ENCODE results near the gene VWA2. TPM values are rescaled to one million over a fixed set of nuclear protein-coding genes. Genes with fewer than 3 reads are reported as not detected.

VWA2 gene
- total and polyA plus RNA-seq, 10 of the 15 experiments (the other 5 are each of a cell fraction or from before 2014, with no cell fraction given), result 0.03 TPM; not detected in 9

DNA sequence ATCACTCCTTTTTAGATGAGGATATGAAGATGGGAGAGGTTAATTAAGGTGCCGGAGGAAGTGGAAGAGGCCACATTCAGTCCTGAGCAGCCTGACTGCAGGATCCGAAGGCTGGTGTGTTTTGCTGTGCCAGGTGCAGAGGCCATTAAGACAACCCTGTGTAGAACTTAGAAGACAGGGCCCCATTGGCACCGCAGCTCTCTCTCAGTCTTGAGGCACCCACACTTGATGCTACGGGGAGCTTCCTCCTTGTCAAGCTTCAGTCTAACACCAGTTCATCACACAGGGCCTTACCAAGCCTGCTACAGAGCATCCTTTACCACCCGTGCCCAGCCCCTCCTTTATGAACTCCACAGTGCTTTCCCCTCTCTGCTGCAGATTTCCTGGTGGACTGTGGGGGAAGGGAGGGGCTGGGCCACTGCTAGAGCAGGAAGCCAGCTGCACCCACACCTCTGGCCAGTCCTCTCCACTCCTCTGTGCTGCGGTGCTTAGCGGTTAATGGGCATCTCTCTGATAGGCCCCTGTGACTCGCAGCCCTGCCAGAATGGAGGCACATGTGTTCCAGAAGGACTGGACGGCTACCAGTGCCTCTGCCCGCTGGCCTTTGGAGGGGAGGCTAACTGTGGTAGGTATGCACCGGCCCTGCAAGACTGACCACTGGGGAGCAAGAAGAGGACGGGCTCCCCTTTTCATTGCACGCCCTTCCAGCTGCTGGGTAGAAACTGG, 45.5 kb downstream of the VWA2 start:
- FAIRE-seq, result no peak
- SMC1A ChIA-PET (ENCODE audit: uncharacterized antibody, unreplicated experiment), result no interaction called here
- ATAC-seq, result no peak
- no peak overlapping the region for H3K27ac ChIP-seq (ENCODE audit: control insufficient read depth, insufficient read depth)
- TF ChIP-seq ELK1 (IDR thresholded peaks at IDR 0.05; ENCODE audit: low read depth, low read length) (no peak), PAX8 (IDR thresholded peaks at IDR 0.05) (no peak), CTCF (IDR thresholded peaks at IDR 0.05 in 2 of 3, conservative IDR thresholded peaks at IDR 0.05 in 1 of 3; ENCODE audit: control insufficient read depth in 2 of 3, extremely low read depth in 1 of 3, insufficient read depth in 1 of 3, low read depth in 3 of 3, low read length in 3 of 3) (no peak), E2F4 (IDR thresholded peaks at IDR 0.05; ENCODE audit: low read depth, low read length) (no peak), SUPT20H (IDR thresholded peaks at IDR 0.05; ENCODE audit: borderline replicate concordance, control insufficient read depth, low read depth, low read length) (no peak), ZBED1 (IDR thresholded peaks at IDR 0.05; ENCODE audit: borderline replicate concordance) (no peak), SREBF1 (IDR thresholded peaks at IDR 0.05; ENCODE audit: low read length) (no peak), CHD2 (IDR thresholded peaks at IDR 0.05; ENCODE audit: borderline replicate concordance, low read depth, low read length) (no peak), DPF2 (IDR thresholded peaks at IDR 0.05) (no peak), SP1 (IDR thresholded peaks at IDR 0.05; ENCODE audit: low read depth, low read length) (no peak), ETV6 (conservative IDR thresholded peaks at IDR 0.05 in 1 of 2, IDR thresholded peaks at IDR 0.05 in 1 of 2; ENCODE audit: borderline replicate concordance in 1 of 2, low read depth in 1 of 2) (no peak), IKZF1 (conservative IDR thresholded peaks at IDR 0.05) (no peak), KDM1A (IDR thresholded peaks at IDR 0.05; ENCODE audit: borderline replicate concordance) (no peak)
- TF ChIP-seq, protein P1, sequence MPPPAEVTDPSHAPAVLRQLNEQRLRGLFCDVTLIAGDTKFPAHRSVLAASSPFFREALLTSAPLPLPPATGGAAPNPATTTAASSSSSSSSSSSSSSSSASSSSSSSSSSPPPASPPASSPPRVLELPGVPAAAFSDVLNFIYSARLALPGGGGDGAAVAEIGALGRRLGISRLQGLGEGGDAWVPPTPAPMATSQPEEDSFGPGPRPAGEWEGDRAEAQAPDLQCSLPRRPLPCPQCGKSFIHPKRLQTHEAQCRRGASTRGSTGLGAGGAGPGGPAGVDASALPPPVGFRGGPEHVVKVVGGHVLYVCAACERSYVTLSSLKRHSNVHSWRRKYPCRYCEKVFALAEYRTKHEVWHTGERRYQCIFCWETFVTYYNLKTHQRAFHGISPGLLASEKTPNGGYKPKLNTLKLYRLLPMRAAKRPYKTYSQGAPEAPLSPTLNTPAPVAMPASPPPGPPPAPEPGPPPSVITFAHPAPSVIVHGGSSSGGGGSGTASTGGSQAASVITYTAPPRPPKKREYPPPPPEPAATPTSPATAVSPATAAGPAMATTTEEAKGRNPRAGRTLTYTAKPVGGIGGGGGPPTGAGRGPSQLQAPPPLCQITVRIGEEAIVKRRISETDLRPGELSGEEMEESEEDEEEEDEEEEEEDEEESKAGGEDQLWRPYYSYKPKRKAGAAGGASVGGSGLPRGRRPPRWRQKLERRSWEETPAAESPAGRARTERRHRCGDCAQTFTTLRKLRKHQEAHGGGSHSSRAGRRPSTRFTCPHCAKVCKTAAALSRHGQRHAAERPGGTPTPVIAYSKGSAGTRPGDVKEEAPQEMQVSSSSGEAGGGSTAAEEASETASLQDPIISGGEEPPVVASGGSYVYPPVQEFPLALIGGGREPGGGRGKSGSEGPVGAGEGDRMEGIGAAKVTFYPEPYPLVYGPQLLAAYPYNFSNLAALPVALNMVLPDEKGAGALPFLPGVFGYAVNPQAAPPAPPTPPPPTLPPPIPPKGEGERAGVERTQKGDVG (CRISPR knock-in tag; IDR thresholded peaks at IDR 0.05), result no peak
- TF ChIP-seq, protein P2, sequence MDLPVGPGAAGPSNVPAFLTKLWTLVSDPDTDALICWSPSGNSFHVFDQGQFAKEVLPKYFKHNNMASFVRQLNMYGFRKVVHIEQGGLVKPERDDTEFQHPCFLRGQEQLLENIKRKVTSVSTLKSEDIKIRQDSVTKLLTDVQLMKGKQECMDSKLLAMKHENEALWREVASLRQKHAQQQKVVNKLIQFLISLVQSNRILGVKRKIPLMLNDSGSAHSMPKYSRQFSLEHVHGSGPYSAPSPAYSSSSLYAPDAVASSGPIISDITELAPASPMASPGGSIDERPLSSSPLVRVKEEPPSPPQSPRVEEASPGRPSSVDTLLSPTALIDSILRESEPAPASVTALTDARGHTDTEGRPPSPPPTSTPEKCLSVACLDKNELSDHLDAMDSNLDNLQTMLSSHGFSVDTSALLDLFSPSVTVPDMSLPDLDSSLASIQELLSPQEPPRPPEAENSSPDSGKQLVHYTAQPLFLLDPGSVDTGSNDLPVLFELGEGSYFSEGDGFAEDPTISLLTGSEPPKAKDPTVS (IDR thresholded peaks at IDR 0.05; ENCODE audit: low read depth, low read length), result no peak
- RAD21 ChIA-PET (ENCODE audit: unreplicated experiment), result no interaction called here
- no peaks in the 10 kb centered on the region for H3K36me3 ChIP-seq (ENCODE audit: control insufficient read depth in 2 of 2, insufficient read depth in 2 of 2, low read length in 1 of 2)
- in situ Hi-C loops (cut with MboI), result no loop called here
- no peak overlapping the region for H2AFZ ChIP-seq (ENCODE audit: control insufficient read depth, low read depth, low read length)
- no peak overlapping the region for H3K4me2 ChIP-seq (ENCODE audit: control insufficient read depth, insufficient read depth)
- 0 out of 4 replicates have a peak, but pooled peaks cover 0 to 2% of the 10 kb centered on the region in 2 experiments for H3K27me3 ChIP-seq (replicated peaks in 1 of 2; ENCODE audit: control insufficient read depth in 2 of 2, insufficient read depth in 2 of 2, low read length in 1 of 2)
- no TSS peak for BruUV-seq (replicated peaks)
- no peak for DNase-seq (ENCODE audit: low read depth, low spot score)
- WGBS (ENCODE audit: insufficient coverage, insufficient replicate concordance, low lambda C conversion rate, missing lambda C conversion rate), result 40% methylated on average over 13 of the region's 13 CpGs
- no peak overlapping the region for H3K4me3 ChIP-seq
- H3K79me2 ChIP-seq (ENCODE audit: control insufficient read depth, insufficient read depth, low read length), result no peaks in the 10 kb centered on the region
- POLR2A ChIA-PET, result no interaction called here
- no peaks in the 10 kb centered on the region for H4K20me1 ChIP-seq (ENCODE audit: control insufficient read depth, insufficient read depth)
- H3K9me3 ChIP-seq (replicated peaks; ENCODE audit: control insufficient read depth, insufficient read depth, low read length), result no peaks in the 10 kb centered on the region
- no peaks in the 10 kb centered on the region for H3K4me1 ChIP-seq (ENCODE audit: control insufficient read depth, insufficient read depth, low read length)
- H3K9ac ChIP-seq (ENCODE audit: control insufficient read depth, insufficient read depth, low read length), result no peak overlapping the region
- intact Hi-C loops (cut with micrococcal nuclease; ENCODE audit: unreplicated experiment), result no loop called here
- CTCF ChIA-PET, result interaction anchor here (2.2 kb wide), 1 partner anchor 20 kb away, joined by 6 read pairs; no protein-coding TSS in a partner anchor
